Neutrophil (primary cell): ENCODE results near the gene SLC18A2.

Experiments used
- H3K27ac ChIP-seq: fragments of 200-600 bp; sonication (generic); 2 replicates; pipeline ENCODE4 v1.5.1; 2016; ENCODE audit warnings: mild to moderate bottlenecking, moderate library complexity
- H3K27me3 ChIP-seq: fragments of 200-600 bp; sonication (generic); 2 replicates; pipeline ENCODE4 v1.6.0; 2016; ENCODE audit warnings: mild to moderate bottlenecking
- H3K36me3 ChIP-seq: fragments of 200-600 bp; sonication (generic); 2 replicates; pipeline ENCODE4 v1.5.1; 2017
- H3K4me1 ChIP-seq, 2 experiments: fragments of 200-600 bp in 1 of 2; sonication (generic) in 1 of 2; 1 replicate in 1 of 2; 2 replicates in 1 of 2; pipeline versions ENCODE4 v1.5.1 to v1.6.1; 2013 to 2016; ENCODE audit warnings: low read depth in 1 of 2, low read length in 1 of 2, mild to moderate bottlenecking in 1 of 2, moderate library complexity in 1 of 2; ENCODE audit not compliant: control insufficient read depth in 1 of 2, insufficient read depth in 1 of 2
- H3K4me3 ChIP-seq, 2 experiments: fragments of 200-600 bp in 1 of 2; sonication (generic) in 1 of 2; 1 replicate in 1 of 2; 2 replicates in 1 of 2; pipeline ENCODE4 v1.5.1; 2013 to 2016; ENCODE audit warnings: low read depth in 1 of 2, low read length in 1 of 2, mild to moderate bottlenecking in 1 of 2, moderate library complexity in 1 of 2
- H3K9me3 ChIP-seq: fragments of 200-600 bp; sonication (generic); 2 replicates; pipeline ENCODE4 v1.5.1; 2016
- TF ChIP-seq, protein P1 (sequence below): fragments of 200-600 bp; sonication (generic); IDR thresholded peaks from 2 replicates; pipeline ENCODE4 v1.5.1; 2016; ENCODE audit warnings: antibody characterized with exemption

Gene SLC18A2

DNA sequence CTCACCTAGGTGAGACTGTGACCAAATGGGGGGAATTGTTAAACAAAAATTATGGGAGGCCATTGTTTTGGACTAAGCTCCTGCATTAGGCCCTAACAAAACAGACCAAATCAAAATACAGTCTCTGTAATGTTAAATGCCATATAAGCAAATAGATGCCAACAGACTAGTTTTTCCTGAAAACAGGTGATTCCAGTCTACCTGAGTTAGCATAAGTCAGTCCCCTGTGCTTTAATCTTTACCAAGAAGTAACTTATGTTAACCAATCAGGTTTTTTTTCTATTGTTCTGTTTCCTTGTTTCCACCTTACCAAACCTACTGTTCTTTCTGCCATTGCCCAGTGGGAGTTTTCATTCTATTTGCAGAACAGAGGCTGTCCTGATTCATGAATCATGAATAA is 86.3 kb downstream of the SLC18A2 start:
- TF ChIP-seq, protein P1, sequence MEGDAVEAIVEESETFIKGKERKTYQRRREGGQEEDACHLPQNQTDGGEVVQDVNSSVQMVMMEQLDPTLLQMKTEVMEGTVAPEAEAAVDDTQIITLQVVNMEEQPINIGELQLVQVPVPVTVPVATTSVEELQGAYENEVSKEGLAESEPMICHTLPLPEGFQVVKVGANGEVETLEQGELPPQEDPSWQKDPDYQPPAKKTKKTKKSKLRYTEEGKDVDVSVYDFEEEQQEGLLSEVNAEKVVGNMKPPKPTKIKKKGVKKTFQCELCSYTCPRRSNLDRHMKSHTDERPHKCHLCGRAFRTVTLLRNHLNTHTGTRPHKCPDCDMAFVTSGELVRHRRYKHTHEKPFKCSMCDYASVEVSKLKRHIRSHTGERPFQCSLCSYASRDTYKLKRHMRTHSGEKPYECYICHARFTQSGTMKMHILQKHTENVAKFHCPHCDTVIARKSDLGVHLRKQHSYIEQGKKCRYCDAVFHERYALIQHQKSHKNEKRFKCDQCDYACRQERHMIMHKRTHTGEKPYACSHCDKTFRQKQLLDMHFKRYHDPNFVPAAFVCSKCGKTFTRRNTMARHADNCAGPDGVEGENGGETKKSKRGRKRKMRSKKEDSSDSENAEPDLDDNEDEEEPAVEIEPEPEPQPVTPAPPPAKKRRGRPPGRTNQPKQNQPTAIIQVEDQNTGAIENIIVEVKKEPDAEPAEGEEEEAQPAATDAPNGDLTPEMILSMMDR = no peak
- no peak overlapping the region for H3K4me3 ChIP-seq
- H3K36me3 ChIP-seq = no peaks in the 10 kb centered on the region

More for the DNA sequence above, 86.3 kb downstream of the SLC18A2 start:
- Histone ChIP-seq H3K27me3 (no peaks in the 10 kb centered on the region), H3K4me1 (peaks cover 23 to 58% of the 10 kb centered on the region in 2 experiments), H3K27ac (peak overlapping the region; percentile 53), H3K9me3 (no peaks in the 10 kb centered on the region)
